ENCODE results near the gene RAPGEF1. TPM values are rescaled to one million over a fixed set of nuclear protein-coding genes. Genes with fewer than 3 reads are reported as not detected.

RAPGEF1 gene
- total RNA-seq, 1 donor from 2014 or later, result 19.8 TPM

Small RNA genes within 50 kb of the gene (small RNA-seq; reads per million reads assigned to genes)
- not detected for gene EIF4A1P3
- gene RF00272, result not detected
- gene RN7SL328P, result not detected

Other genes starting within 250 kb of the RAPGEF1 start
- gene POMT1, start 237.2 kb downstream of the RAPGEF1 start, total RNA-seq, result 18.8 TPM
- 9.4 TPM for gene UCK1, start 208.8 kb downstream of the RAPGEF1 start, total RNA-seq
- not detected for gene PRRT1B, start 194.6 kb downstream of the RAPGEF1 start, total RNA-seq